ENCODE results near the gene MOV10.

Gene MOV10

GRCh38 chr1:112706505-112707220 is 32.2 kb downstream of the MOV10 start, which contains the start of gene RHOC:
RHOC (minus strand) TSS chr1:112707127; CDS start chr1:112703799, 3,328 bp downstream.
- Histone ChIP-seq H3K36me3 (ENCODE audit: insufficient read depth, low read length) (peaks cover 12% of the 10 kb centered on the region), H3K4me1 (ENCODE audit: insufficient read depth, low read length) (peaks cover 30% of the 10 kb centered on the region), H3K27me3 (ENCODE audit: insufficient read depth, low read length) (peaks cover 23% of the 10 kb centered on the region), H3K9me3 (ENCODE audit: low read length) (no peaks in the 10 kb centered on the region), H3K4me3 (ENCODE audit: low read length) (peak within 1 kb of the TSS; percentile 76), H2AFZ (ENCODE audit: low read depth, low read length) (peak within 1 kb of the TSS; percentile 83)

DNA sequence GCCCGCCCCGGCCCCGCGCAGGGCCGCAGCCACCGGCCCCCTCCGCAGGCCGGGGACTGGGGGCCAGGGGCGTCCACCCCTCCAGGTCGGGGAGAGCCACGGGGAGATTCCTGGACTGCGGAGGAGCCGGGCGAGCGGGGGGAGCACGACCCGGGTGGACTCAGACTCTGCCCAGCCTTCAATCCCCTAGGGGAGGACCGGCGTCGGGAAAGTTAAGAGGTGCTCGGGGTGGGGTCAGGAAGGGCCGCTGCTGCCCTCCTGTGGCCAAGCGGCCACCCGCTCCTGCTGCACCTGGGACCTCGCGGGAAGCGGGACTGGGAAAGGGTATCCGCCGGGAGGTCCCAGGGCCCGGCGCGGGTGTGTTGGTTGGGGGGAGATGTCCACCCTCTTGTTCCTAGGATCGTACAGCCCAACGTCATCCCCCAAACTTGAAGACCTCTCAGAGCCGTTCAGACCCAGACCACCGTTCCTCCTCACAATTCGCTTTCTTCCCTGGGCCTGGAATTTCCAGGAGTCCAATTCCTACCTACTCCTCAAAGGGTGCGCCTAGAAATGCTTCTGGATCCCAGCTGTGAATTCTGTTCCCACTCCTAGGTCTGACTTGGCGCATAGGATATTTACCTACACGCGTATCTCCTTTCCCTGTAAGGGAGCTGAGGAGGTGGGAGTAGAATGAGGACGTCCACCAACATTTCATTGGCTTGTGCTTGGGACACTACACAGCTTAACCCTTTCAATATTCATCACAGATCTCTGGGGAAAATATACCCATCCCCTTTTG is 33.0 kb downstream of the MOV10 start:
- Histone ChIP-seq H3K4me1 (ENCODE audit: insufficient read depth, low read length) (peaks cover 30% of the 10 kb centered on the region), H3K9me3 (ENCODE audit: low read length) (no peaks in the 10 kb centered on the region), H3K27me3 (ENCODE audit: insufficient read depth, low read length) (peaks cover 30% of the 10 kb centered on the region), H3K36me3 (ENCODE audit: insufficient read depth, low read length) (peaks cover 6% of the 10 kb centered on the region), H2AFZ (ENCODE audit: low read depth, low read length) (no peak overlapping the region), H3K4me3 (ENCODE audit: low read length) (peak overlapping the region; percentile 76)

DNA sequence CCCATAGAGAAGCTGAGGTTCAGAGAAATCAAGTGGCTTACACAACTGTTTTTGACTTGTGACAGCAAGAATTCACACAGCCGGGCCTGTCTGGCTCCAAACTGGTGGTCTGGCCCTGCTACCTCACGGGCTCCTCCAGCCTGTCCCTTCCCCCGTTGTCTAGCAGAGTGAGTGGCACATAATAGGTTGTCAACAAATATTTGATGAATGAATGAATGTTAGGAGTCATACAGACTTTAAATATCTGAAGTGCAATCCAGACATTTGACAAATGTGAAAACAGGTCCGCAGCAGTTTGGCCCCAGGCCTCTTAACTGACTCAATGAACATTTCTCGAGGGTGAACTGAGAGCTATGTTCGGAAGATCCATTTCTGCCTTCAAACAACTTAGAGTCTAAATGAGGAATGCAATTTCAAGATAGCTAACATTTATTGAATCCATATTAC is 33.6 kb downstream of the MOV10 start:
- Histone ChIP-seq H3K4me1 (ENCODE audit: insufficient read depth, low read length) (peaks cover 30% of the 10 kb centered on the region), H3K27me3 (ENCODE audit: insufficient read depth, low read length) (peaks cover 36% of the 10 kb centered on the region), H3K36me3 (ENCODE audit: insufficient read depth, low read length) (peaks cover under 1% of the 10 kb centered on the region), H3K9me3 (ENCODE audit: low read length) (no peaks in the 10 kb centered on the region), H3K4me3 (ENCODE audit: low read length) (no peak overlapping the region), H2AFZ (ENCODE audit: low read depth, low read length) (no peak overlapping the region)

DNA sequence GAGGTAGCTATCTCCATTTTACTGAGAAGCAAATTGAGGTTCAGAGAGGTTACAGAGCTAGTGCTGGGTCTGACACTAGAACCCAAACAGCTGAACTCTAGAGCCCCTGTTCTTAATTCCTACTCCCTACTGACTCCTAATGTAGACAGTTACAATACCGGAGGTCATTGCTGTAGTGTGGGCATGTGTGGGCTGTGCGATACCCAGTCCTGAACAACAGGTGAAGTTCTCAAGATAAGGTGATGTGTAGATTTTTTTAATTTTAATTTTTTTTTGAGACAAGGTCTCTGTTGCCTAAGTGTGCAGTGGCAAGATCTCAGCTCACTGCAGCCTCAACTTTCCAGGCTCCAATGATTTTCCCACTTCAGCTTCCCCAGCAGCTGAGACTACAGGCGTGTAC is 34.0 kb downstream of the MOV10 start:
- no peak overlapping the region for H2AFZ ChIP-seq (ENCODE audit: low read depth, low read length)
- no peaks in the 10 kb centered on the region for H3K9me3 ChIP-seq (ENCODE audit: low read length)
- H3K4me1 ChIP-seq (ENCODE audit: insufficient read depth, low read length): peaks cover 30% of the 10 kb centered on the region
- H3K4me3 ChIP-seq (ENCODE audit: low read length): no peak overlapping the region
- no peaks in the 10 kb centered on the region for H3K36me3 ChIP-seq (ENCODE audit: insufficient read depth, low read length)
- peaks cover 40% of the 10 kb centered on the region for H3K27me3 ChIP-seq (ENCODE audit: insufficient read depth, low read length)

DNA sequence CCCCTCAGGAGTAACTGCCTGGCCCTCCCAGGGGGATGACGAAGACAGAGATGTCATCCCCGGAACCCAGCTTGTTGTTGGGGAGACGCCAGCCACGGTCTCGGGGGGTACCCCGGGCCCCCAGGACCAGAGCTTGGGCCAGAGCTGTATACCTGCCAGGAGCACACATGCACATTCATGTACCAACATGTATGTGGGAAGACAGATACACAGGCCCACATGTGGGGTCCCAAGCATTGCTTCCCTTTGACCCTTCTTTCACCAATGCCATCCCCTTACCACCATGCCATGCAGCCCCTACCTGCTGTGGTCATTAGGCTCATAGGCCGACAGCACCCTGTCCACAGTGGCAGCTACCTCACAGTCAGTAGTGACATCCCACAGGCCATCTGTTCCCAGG is 35.7 kb downstream of the MOV10 start:
- no peaks in the 10 kb centered on the region for H3K9me3 ChIP-seq (ENCODE audit: low read length)
- H2AFZ ChIP-seq (ENCODE audit: low read depth, low read length): no peak overlapping the region
- H3K36me3 ChIP-seq (ENCODE audit: insufficient read depth, low read length): no peaks in the 10 kb centered on the region
- H3K4me1 ChIP-seq (ENCODE audit: insufficient read depth, low read length): peaks cover 26% of the 10 kb centered on the region
- H3K4me3 ChIP-seq (ENCODE audit: low read length): no peak overlapping the region
- peaks cover 55% of the 10 kb centered on the region for H3K27me3 ChIP-seq (ENCODE audit: insufficient read depth, low read length)

GRCh38 chr1:112710586-112710985 is 36.1 kb downstream of the MOV10 start:
- no peak overlapping the region for H2AFZ ChIP-seq (ENCODE audit: low read depth, low read length)
- H3K36me3 ChIP-seq (ENCODE audit: insufficient read depth, low read length): no peaks in the 10 kb centered on the region
- H3K9me3 ChIP-seq (ENCODE audit: low read length): no peaks in the 10 kb centered on the region
- peaks cover 24% of the 10 kb centered on the region for H3K4me1 ChIP-seq (ENCODE audit: insufficient read depth, low read length)
- H3K27me3 ChIP-seq (ENCODE audit: insufficient read depth, low read length): peaks cover 55% of the 10 kb centered on the region
- H3K4me3 ChIP-seq (ENCODE audit: low read length): no peak overlapping the region

DNA sequence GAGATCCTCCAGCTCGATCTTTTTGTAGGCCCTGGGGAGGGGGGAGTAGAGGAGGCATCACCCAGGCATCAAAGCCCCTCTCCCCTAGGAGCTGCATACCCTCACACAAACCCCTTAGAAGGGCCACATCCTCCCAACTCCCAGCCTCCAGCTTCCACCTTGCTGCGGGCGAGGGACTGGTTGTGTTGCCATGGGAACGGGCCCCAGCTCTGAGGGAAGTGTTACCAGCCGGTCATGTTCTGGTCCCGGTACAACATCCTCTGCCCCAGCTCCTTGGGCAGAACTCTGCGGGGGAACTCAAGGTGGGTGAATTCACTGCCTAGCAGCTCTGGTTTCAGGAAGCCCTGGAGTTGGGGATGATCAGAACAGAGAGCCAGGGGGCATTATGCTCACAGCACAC is 36.6 kb downstream of the MOV10 start:
- Histone ChIP-seq H2AFZ (ENCODE audit: low read depth, low read length) (no peak overlapping the region), H3K4me3 (ENCODE audit: low read length) (no peak overlapping the region), H3K27me3 (ENCODE audit: insufficient read depth, low read length) (peaks cover 55% of the 10 kb centered on the region), H3K36me3 (ENCODE audit: insufficient read depth, low read length) (no peaks in the 10 kb centered on the region), H3K4me1 (ENCODE audit: insufficient read depth, low read length) (peaks cover 24% of the 10 kb centered on the region), H3K9me3 (ENCODE audit: low read length) (no peaks in the 10 kb centered on the region)

GRCh38 chr1:112711670-112712069 is 37.2 kb downstream of the MOV10 start:
- Histone ChIP-seq H3K4me3 (ENCODE audit: low read length) (no peak overlapping the region), H3K27me3 (ENCODE audit: insufficient read depth, low read length) (peaks cover 55% of the 10 kb centered on the region), H3K9me3 (ENCODE audit: low read length) (no peaks in the 10 kb centered on the region), H3K36me3 (ENCODE audit: insufficient read depth, low read length) (no peaks in the 10 kb centered on the region), H2AFZ (ENCODE audit: low read depth, low read length) (no peak overlapping the region), H3K4me1 (ENCODE audit: insufficient read depth, low read length) (peaks cover 25% of the 10 kb centered on the region)

GRCh38 chr1:112712191-112712590 is 37.7 kb downstream of the MOV10 start:
- peaks cover 25% of the 10 kb centered on the region for H3K4me1 ChIP-seq (ENCODE audit: insufficient read depth, low read length)
- no peaks in the 10 kb centered on the region for H3K9me3 ChIP-seq (ENCODE audit: low read length)
- peaks cover 55% of the 10 kb centered on the region for H3K27me3 ChIP-seq (ENCODE audit: insufficient read depth, low read length)
- H3K36me3 ChIP-seq (ENCODE audit: insufficient read depth, low read length): no peaks in the 10 kb centered on the region
- no peak overlapping the region for H3K4me3 ChIP-seq (ENCODE audit: low read length)
- no peak overlapping the region for H2AFZ ChIP-seq (ENCODE audit: low read depth, low read length)

- Histone ChIP-seq H2AFZ (ENCODE audit: low read depth, low read length) (no peak overlapping the region), H3K36me3 (ENCODE audit: insufficient read depth, low read length) (no peaks in the 10 kb centered on the region), H3K4me1 (ENCODE audit: insufficient read depth, low read length) (peaks cover 22% of the 10 kb centered on the region), H3K27me3 (ENCODE audit: insufficient read depth, low read length) (peaks cover 55% of the 10 kb centered on the region), H3K9me3 (ENCODE audit: low read length) (no peaks in the 10 kb centered on the region), H3K4me3 (ENCODE audit: low read length) (no peak overlapping the region)
Observed at GRCh38 chr1:112712701-112713128, 38.3 kb downstream of the MOV10 start.

DNA sequence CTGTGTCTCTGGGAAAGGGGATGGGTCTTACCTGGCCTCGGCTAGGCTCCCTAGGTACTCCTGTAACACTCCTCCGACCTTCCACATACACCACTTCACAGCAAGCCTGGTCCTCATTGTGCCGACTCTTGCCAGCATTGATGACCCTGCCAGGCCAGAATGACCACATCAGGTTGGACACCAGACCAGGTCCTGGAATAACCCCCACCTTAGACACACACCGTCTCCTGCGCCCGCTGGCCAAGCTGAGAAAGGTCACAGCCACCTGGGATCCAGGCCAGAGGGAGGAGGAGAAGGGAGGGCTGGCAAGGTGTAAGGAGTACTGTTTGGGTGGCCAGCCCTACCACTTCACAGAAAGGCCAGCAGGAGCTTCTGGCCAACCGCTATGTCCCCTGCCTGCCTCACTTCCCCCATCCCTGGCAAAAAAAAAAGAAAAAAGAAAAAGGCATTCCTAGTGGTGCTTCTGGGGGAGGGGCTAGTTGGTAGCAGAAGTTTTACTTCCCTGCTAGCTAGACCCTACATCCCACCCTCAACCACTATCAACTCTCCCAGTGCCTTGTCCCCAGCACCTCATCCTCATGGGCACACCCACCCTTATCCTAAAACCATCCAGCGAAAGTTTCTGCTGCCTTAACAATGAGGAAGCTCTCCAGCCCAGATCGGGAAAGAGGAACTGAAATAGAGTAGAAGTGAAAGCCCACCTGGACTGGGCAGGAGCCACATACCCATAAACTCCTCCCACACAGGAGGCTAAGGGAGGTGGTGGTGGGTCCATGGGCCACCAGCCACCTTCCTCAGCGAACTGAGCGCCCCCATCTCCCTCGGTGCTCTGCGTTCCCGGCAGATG is 39.2 kb downstream of the MOV10 start:
- no peaks in the 10 kb centered on the region for H3K36me3 ChIP-seq (ENCODE audit: insufficient read depth, low read length)
- peaks cover 55% of the 10 kb centered on the region for H3K27me3 ChIP-seq (ENCODE audit: insufficient read depth, low read length)
- peaks cover 20% of the 10 kb centered on the region for H3K4me1 ChIP-seq (ENCODE audit: insufficient read depth, low read length)
- H3K4me3 ChIP-seq (ENCODE audit: low read length): no peak overlapping the region
- peak overlapping the region; percentile 51 for H2AFZ ChIP-seq (ENCODE audit: low read depth, low read length)
- H3K9me3 ChIP-seq (ENCODE audit: low read length): no peaks in the 10 kb centered on the region

- H3K36me3 ChIP-seq (ENCODE audit: insufficient read depth, low read length): no peaks in the 10 kb centered on the region
- H3K4me3 ChIP-seq (ENCODE audit: low read length): peak overlapping the region; percentile 75
- peaks cover 58% of the 10 kb centered on the region for H3K27me3 ChIP-seq (ENCODE audit: insufficient read depth, low read length)
- peaks cover 20% of the 10 kb centered on the region for H3K4me1 ChIP-seq (ENCODE audit: insufficient read depth, low read length)
- H3K9me3 ChIP-seq (ENCODE audit: low read length): no peaks in the 10 kb centered on the region
- peak overlapping the region; percentile 51 for H2AFZ ChIP-seq (ENCODE audit: low read depth, low read length)
Observed at GRCh38 chr1:112714313-112715263, 40.1 kb downstream of the MOV10 start.
